ENCODE results near the gene UCP2.

UCP2 gene, protein sequence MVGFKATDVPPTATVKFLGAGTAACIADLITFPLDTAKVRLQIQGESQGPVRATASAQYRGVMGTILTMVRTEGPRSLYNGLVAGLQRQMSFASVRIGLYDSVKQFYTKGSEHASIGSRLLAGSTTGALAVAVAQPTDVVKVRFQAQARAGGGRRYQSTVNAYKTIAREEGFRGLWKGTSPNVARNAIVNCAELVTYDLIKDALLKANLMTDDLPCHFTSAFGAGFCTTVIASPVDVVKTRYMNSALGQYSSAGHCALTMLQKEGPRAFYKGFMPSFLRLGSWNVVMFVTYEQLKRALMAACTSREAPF

GRCh38 chr11:73982595-73982989 is at the start of gene UCP2:
TSS of gene UCP2 (minus strand) at chr11:73982843. CDS start at chr11:73978378, 4,465 bp downstream.
- Histone ChIP-seq H3K4me3 (ENCODE audit: low read length) (peak within 1 kb of the TSS; percentile 83), H3K9ac (ENCODE audit: low read length) (peak within 1 kb of the TSS; percentile 85), H3K27me3 (replicated peaks; ENCODE audit: control insufficient read depth, insufficient read depth, low read length) (no peaks in the 10 kb centered on the region), H3K9me3 (ENCODE audit: control insufficient read depth, low read length) (no peaks in the 10 kb centered on the region), H3K36me3 (ENCODE audit: control insufficient read depth, insufficient read depth, low read length, severe bottlenecking) (peaks cover 23% of the 10 kb centered on the region), H3K4me1 (ENCODE audit: control insufficient read depth, insufficient read depth, low read length) (peaks cover 27% of the 10 kb centered on the region)
- DNase-seq (ENCODE audit: low read depth): peak; percentile 85

GRCh38 chr11:74030723-74031676 is 48.4 kb upstream of the UCP2 start:
- Histone ChIP-seq H3K4me1 (ENCODE audit: control insufficient read depth, insufficient read depth, low read length) (peaks cover 31% of the 10 kb centered on the region), H3K9me3 (ENCODE audit: control insufficient read depth, low read length) (no peaks in the 10 kb centered on the region), H3K4me3 (ENCODE audit: low read length) (no peak overlapping the region), H3K9ac (ENCODE audit: low read length) (peak overlapping the region; percentile 61), H3K36me3 (ENCODE audit: control insufficient read depth, insufficient read depth, low read length, severe bottlenecking) (peaks cover 28% of the 10 kb centered on the region), H3K27me3 (replicated peaks; ENCODE audit: control insufficient read depth, insufficient read depth, low read length) (no peaks in the 10 kb centered on the region)
- DNase-seq (ENCODE audit: low read depth): no peak

DNA sequence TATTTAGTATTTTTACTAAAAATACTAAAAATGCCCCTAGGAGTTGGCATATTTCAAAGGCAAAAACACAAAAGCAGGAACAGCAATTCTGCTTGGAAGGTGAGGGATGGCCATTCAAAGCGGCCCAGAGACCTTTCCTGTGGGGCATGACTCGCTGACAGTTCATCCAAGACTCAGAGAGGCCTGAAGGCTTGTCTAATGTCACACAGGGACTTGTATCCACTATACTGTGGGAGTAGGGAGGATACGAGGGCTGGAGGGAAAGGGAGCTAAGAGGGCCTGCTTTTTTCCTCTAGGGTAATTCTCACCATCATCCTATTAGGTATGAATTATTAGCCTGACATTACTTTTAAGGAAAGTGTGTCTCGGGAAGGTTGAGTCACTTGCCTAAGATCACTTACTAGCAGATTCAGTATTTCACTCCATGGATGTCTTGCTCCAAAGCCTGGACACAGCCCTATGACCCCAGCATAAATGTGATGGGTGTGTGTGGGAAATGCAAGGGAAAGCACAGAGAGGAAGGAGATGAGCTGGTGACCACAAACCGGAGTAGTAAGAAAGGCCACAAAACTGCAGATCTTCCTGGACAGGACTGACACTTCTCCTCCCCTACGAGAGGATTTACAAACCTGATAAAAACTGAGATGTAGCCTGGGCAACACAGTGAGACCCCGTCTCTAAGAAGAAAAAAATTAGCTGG is 43.0 kb upstream of the UCP2 start:
- H3K4me1 ChIP-seq (ENCODE audit: control insufficient read depth, insufficient read depth, low read length): peaks cover 35% of the 10 kb centered on the region
- H3K36me3 ChIP-seq (ENCODE audit: control insufficient read depth, insufficient read depth, low read length, severe bottlenecking): no peaks in the 10 kb centered on the region
- H3K9ac ChIP-seq (ENCODE audit: low read length): peak overlapping the region; percentile 35
- H3K4me3 ChIP-seq (ENCODE audit: low read length): no peak overlapping the region
- H3K9me3 ChIP-seq (ENCODE audit: control insufficient read depth, low read length): no peaks in the 10 kb centered on the region
- no peaks in the 10 kb centered on the region for H3K27me3 ChIP-seq (replicated peaks; ENCODE audit: control insufficient read depth, insufficient read depth, low read length)
- no peak for DNase-seq (ENCODE audit: low read depth)

GRCh38 chr11:74024261-74025029 is 41.8 kb upstream of the UCP2 start:
- peak overlapping the region; percentile 32 for H3K9ac ChIP-seq (ENCODE audit: low read length)
- peaks cover 41% of the 10 kb centered on the region for H3K4me1 ChIP-seq (ENCODE audit: control insufficient read depth, insufficient read depth, low read length)
- no peaks in the 10 kb centered on the region for H3K9me3 ChIP-seq (ENCODE audit: control insufficient read depth, low read length)
- peak; percentile 72 for DNase-seq (ENCODE audit: low read depth)
- no peaks in the 10 kb centered on the region for H3K27me3 ChIP-seq (replicated peaks; ENCODE audit: control insufficient read depth, insufficient read depth, low read length)
- H3K36me3 ChIP-seq (ENCODE audit: control insufficient read depth, insufficient read depth, low read length, severe bottlenecking): no peaks in the 10 kb centered on the region
- H3K4me3 ChIP-seq (ENCODE audit: low read length): no peak overlapping the region

DNA sequence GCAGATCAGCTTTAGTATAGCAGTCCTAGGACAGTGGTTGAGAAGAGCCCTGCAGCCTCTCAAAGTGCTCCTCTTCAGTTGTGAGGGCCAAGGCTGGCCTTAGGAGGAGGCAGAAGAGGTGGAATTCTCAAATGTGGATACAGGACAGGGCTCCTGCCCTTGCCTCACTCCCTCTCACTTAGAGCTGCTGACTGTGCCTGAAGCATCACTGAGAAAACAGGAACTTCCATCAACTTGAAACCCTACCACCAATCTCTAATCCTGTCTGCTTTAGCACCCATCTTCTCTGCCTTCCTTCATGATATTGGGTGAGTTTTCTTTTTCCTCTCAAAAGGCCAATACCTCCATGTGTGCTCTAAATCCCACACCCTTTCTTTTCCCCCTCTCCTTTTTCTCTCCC is 40.6 kb upstream of the UCP2 start:
- Histone ChIP-seq H3K4me3 (ENCODE audit: low read length) (no peak overlapping the region), H3K27me3 (replicated peaks; ENCODE audit: control insufficient read depth, insufficient read depth, low read length) (no peaks in the 10 kb centered on the region), H3K9ac (ENCODE audit: low read length) (no peak overlapping the region), H3K9me3 (ENCODE audit: control insufficient read depth, low read length) (no peaks in the 10 kb centered on the region), H3K4me1 (ENCODE audit: control insufficient read depth, insufficient read depth, low read length) (peaks cover 51% of the 10 kb centered on the region), H3K36me3 (ENCODE audit: control insufficient read depth, insufficient read depth, low read length, severe bottlenecking) (no peaks in the 10 kb centered on the region)
- no peak for DNase-seq (ENCODE audit: low read depth)

DNA sequence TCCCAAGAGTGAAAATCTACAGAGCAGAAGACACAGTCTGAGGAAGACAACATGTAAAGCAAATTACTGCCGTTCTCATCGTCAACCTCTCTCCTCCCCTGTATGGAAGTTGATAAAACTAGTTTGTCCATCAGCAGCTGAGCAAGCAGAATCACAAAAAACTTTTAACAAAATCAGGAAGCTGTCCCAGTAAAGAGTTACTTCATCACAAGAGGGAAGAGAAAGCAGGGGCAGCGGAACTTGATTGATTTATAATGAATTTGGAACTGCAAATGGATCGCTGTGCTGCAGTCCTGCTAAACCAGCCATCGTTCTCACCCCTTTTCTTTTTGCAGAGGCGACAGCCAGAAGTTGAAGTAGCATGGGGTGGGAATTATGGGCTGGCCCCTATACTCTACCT is 39.9 kb upstream of the UCP2 start:
- Histone ChIP-seq H3K9me3 (ENCODE audit: control insufficient read depth, low read length) (no peaks in the 10 kb centered on the region), H3K27me3 (replicated peaks; ENCODE audit: control insufficient read depth, insufficient read depth, low read length) (no peaks in the 10 kb centered on the region), H3K9ac (ENCODE audit: low read length) (no peak overlapping the region), H3K4me1 (ENCODE audit: control insufficient read depth, insufficient read depth, low read length) (peaks cover 59% of the 10 kb centered on the region), H3K36me3 (ENCODE audit: control insufficient read depth, insufficient read depth, low read length, severe bottlenecking) (no peaks in the 10 kb centered on the region), H3K4me3 (ENCODE audit: low read length) (no peak overlapping the region)
- no peak for DNase-seq (ENCODE audit: low read depth)

DNA sequence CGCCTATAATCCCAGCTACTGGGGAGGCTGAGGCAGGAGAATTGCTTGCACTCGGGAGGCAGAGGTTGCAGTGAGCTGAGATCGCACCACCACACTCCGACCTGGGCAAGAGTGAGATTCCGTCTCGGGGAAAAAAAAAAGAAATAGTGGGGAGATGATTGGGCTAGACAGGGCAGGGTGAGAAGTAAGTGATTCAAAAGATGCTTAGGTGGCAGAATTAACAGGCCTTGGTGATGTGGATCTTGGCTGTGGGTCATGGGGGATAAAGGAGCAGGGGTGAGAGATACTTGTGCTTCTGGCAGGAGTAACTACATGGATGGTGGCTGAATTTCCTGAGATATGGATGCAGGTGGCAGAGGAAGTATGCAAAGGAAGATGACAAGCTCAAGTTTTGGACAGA is 39.4 kb upstream of the UCP2 start:
- Histone ChIP-seq H3K4me3 (ENCODE audit: low read length) (no peak overlapping the region), H3K9me3 (ENCODE audit: control insufficient read depth, low read length) (no peaks in the 10 kb centered on the region), H3K36me3 (ENCODE audit: control insufficient read depth, insufficient read depth, low read length, severe bottlenecking) (no peaks in the 10 kb centered on the region), H3K27me3 (replicated peaks; ENCODE audit: control insufficient read depth, insufficient read depth, low read length) (no peaks in the 10 kb centered on the region), H3K9ac (ENCODE audit: low read length) (no peak overlapping the region), H3K4me1 (ENCODE audit: control insufficient read depth, insufficient read depth, low read length) (peaks cover 59% of the 10 kb centered on the region)
- no peak for DNase-seq (ENCODE audit: low read depth)

DNA sequence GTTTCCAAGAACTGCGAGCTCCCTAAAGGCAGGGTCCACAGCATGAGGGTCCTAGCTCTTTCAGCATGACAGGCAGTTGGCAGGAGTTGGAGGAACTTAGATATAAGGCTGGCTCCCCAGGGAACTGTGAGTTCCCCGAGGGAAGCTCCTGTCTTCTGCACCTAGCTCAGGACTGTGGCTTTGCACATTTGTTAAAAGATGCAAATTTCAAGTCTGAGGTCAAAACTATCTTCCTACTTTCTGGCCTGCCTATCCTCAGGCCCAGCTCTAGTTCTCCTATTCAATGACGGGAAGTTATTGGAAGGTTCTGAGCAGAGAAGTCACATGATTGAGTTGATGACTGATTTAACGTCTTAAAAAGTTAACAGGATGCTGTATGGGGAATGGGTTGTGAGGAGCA is 37.9 kb upstream of the UCP2 start:
- Histone ChIP-seq H3K4me3 (ENCODE audit: low read length) (no peak overlapping the region), H3K9me3 (ENCODE audit: control insufficient read depth, low read length) (no peaks in the 10 kb centered on the region), H3K27me3 (replicated peaks; ENCODE audit: control insufficient read depth, insufficient read depth, low read length) (no peaks in the 10 kb centered on the region), H3K9ac (ENCODE audit: low read length) (no peak overlapping the region), H3K36me3 (ENCODE audit: control insufficient read depth, insufficient read depth, low read length, severe bottlenecking) (peaks cover 5% of the 10 kb centered on the region), H3K4me1 (ENCODE audit: control insufficient read depth, insufficient read depth, low read length) (peaks cover 46% of the 10 kb centered on the region)
- DNase-seq (ENCODE audit: low read depth): no peak

DNA sequence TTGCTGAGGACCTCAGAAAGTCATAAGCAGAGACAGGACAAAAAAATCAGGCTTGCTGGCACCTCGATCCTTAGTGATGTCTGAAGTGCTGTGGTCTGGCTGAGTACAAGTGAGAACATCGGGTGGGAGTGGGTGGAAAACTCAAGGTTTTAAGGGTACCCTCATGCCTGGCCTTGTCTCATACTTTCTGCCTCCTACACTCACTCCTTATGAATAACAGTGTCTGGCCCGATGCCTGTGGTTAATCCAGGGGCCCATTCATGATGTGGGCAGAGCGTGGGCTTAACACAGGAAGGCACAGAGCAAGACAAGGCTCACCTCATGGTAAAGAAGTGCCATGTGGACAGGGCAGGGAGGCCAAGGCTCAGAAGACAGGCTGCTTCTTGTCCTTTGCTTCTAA is 37.2 kb upstream of the UCP2 start:
- no peaks in the 10 kb centered on the region for H3K9me3 ChIP-seq (ENCODE audit: control insufficient read depth, low read length)
- peaks cover 5% of the 10 kb centered on the region for H3K36me3 ChIP-seq (ENCODE audit: control insufficient read depth, insufficient read depth, low read length, severe bottlenecking)
- no peak overlapping the region for H3K4me3 ChIP-seq (ENCODE audit: low read length)
- H3K4me1 ChIP-seq (ENCODE audit: control insufficient read depth, insufficient read depth, low read length): peaks cover 39% of the 10 kb centered on the region
- DNase-seq (ENCODE audit: low read depth): peak; percentile 29
- no peak overlapping the region for H3K9ac ChIP-seq (ENCODE audit: low read length)
- no peaks in the 10 kb centered on the region for H3K27me3 ChIP-seq (replicated peaks; ENCODE audit: control insufficient read depth, insufficient read depth, low read length)

DNA sequence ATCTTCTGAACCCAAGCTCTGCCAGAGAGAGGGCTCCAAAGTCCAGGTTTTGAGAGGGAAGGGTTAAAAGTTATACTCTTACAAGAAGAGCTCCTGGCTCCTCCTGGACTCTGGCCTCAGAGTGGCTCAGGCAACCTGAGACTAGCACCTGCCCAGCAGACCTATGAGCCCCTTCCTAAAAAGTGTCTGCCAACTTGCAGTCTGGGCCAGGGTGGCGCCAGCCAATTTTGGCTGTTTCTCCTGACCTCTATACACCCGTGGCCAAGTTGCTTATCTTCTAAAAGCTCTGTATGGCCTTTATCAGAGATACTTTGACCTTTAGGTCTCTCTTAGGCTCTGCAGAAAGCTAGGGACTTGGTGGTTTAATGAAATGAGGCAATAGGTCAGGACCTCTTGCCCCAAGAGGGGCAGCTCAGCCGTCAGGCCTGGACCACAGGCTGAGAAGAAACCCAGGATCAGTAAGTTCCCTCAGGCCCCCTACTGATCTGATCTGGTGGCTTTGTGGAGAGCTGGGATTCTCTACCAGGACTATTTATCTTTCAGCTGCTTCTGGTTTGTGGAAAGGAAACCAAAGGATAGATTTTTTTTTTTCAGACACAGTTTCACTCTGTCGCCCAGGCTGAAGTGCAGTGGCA is 36.6 kb upstream of the UCP2 start:
- Histone ChIP-seq H3K27me3 (replicated peaks; ENCODE audit: control insufficient read depth, insufficient read depth, low read length) (no peaks in the 10 kb centered on the region), H3K4me1 (ENCODE audit: control insufficient read depth, insufficient read depth, low read length) (peaks cover 32% of the 10 kb centered on the region), H3K36me3 (ENCODE audit: control insufficient read depth, insufficient read depth, low read length, severe bottlenecking) (peaks cover 5% of the 10 kb centered on the region), H3K4me3 (ENCODE audit: low read length) (no peak overlapping the region), H3K9me3 (ENCODE audit: control insufficient read depth, low read length) (no peaks in the 10 kb centered on the region), H3K9ac (ENCODE audit: low read length) (peak overlapping the region; percentile 61)
- no peak for DNase-seq (ENCODE audit: low read depth)

Data from adipocyte (in vitro differentiated cells).